H9 (cell line): ENCODE results near the gene CDYL. TPM values are rescaled to one million over a fixed set of nuclear protein-coding genes. Genes with fewer than 3 reads are reported as not detected.

Experiments used
- DNase-seq: peaks from one replicate; pipeline ENCODE4 v3.0.0-alpha.2; 2017
- H2AFZ ChIP-seq: one replicate; pipeline ENCODE4 v1.6.1; 2013; ENCODE audit warnings: mild to moderate bottlenecking, low read length, control low read depth, moderate library complexity
- H2AK5ac ChIP-seq: 2 replicates; pipeline ENCODE4 v1.6.1; 2013; ENCODE audit warnings: low read length, control low read depth, mixed read lengths; ENCODE audit not compliant: insufficient read length
- H2BK120ac ChIP-seq: one replicate; pipeline ENCODE4 v1.6.1; 2013; ENCODE audit warnings: low read depth, mild to moderate bottlenecking, low read length, control low read depth, inconsistent platforms; ENCODE audit not compliant: poor library complexity, severe bottlenecking
- H2BK12ac ChIP-seq: 2 replicates; pipeline ENCODE4 v1.6.1; 2013; ENCODE audit warnings: low read length, control low read depth, mixed read lengths, low read depth; ENCODE audit not compliant: insufficient read length
- H2BK15ac ChIP-seq: 2 replicates; pipeline ENCODE4 v1.6.1; 2013; ENCODE audit warnings: low read depth, low read length, control low read depth
- H2BK20ac ChIP-seq: one replicate; pipeline ENCODE4 v1.6.1; 2013; ENCODE audit warnings: low read depth, mild to moderate bottlenecking, low read length, control low read depth, inconsistent platforms; ENCODE audit not compliant: poor library complexity, severe bottlenecking
- H2BK5ac ChIP-seq: 2 replicates; pipeline ENCODE4 v1.6.1; 2013; ENCODE audit warnings: low read length, control low read depth, mixed read lengths; ENCODE audit not compliant: insufficient read length
- H3K14ac ChIP-seq: 2 replicates; pipeline ENCODE4 v1.6.1; 2013; ENCODE audit warnings: low read length, control low read depth; ENCODE audit not compliant: insufficient read depth
- H3K18ac ChIP-seq: 2 replicates; pipeline ENCODE4 v1.6.1; 2013; ENCODE audit warnings: low read depth, mild to moderate bottlenecking, mixed read lengths, low read length, control low read depth; ENCODE audit not compliant: insufficient read length
- H3K23ac ChIP-seq: 2 replicates; pipeline ENCODE4 v1.6.1; 2013; ENCODE audit warnings: low read length, control low read depth, mixed read lengths, low read depth; ENCODE audit not compliant: insufficient read length
- H3K23me2 ChIP-seq: 2 replicates; pipeline ENCODE4 v1.6.1; 2013; ENCODE audit warnings: low read depth, mild to moderate bottlenecking, mixed read lengths, low read length, control low read depth; ENCODE audit not compliant: insufficient read length, poor library complexity, severe bottlenecking
- H3K27ac ChIP-seq: 2 replicates; pipeline ENCODE4 v1.5.1; 2013; ENCODE audit warnings: low read length, control low read depth, mixed read lengths, low read depth; ENCODE audit not compliant: insufficient read length
- H3K27me3 ChIP-seq: 2 replicates; pipeline ENCODE4 v1.6.1; 2013; ENCODE audit warnings: low read length, control low read depth, inconsistent platforms; ENCODE audit not compliant: insufficient read depth
- H3K4ac ChIP-seq: 2 replicates; pipeline ENCODE4 v1.6.1; 2013; ENCODE audit warnings: low read depth, mild to moderate bottlenecking, control low read depth, inconsistent platforms, low read length, moderate library complexity
- H3K4me1 ChIP-seq: 2 replicates; pipeline ENCODE4 v1.6.1; 2013; ENCODE audit warnings: low read length, control low read depth, inconsistent platforms; ENCODE audit not compliant: insufficient read depth
- H3K4me2 ChIP-seq: 2 replicates; pipeline ENCODE4 v1.6.1; 2013; ENCODE audit warnings: low read length, control low read depth, mixed read lengths; ENCODE audit not compliant: insufficient read length, insufficient read depth
- H3K56ac ChIP-seq: 2 replicates; pipeline ENCODE4 v1.6.1; 2013; ENCODE audit warnings: low read depth, mild to moderate bottlenecking, mixed read lengths, low read length, control low read depth; ENCODE audit not compliant: insufficient read length
- H3K79me1 ChIP-seq: 2 replicates; pipeline ENCODE4 v1.6.1; 2013; ENCODE audit warnings: low read depth, mild to moderate bottlenecking, moderate library complexity, low read length, control low read depth, inconsistent platforms; ENCODE audit not compliant: insufficient read depth, poor library complexity, severe bottlenecking
- H3K79me2 ChIP-seq: 2 replicates; pipeline ENCODE4 v1.6.1; 2013; ENCODE audit warnings: low read length, control low read depth, inconsistent platforms; ENCODE audit not compliant: insufficient read depth
- H3K9ac ChIP-seq: 2 replicates; pipeline ENCODE4 v1.6.1; 2013; ENCODE audit warnings: low read length, control low read depth, mixed read lengths; ENCODE audit not compliant: insufficient read length; ENCODE audit errors: extremely low read depth
- H3K9me3 ChIP-seq: one replicate; pipeline ENCODE4 v1.6.1; 2013; ENCODE audit warnings: low read depth, low read length, inconsistent platforms; ENCODE audit not compliant: control insufficient read depth
- H3T11ph ChIP-seq: one replicate; pipeline ENCODE4 v1.6.1; 2013; ENCODE audit warnings: mild to moderate bottlenecking, low read length, control low read depth, inconsistent platforms
- H4K20me1 ChIP-seq: one replicate; pipeline ENCODE4 v1.6.1; 2013; ENCODE audit not compliant: control insufficient read depth, insufficient read length, insufficient read depth
- H4K5ac ChIP-seq: 2 replicates; pipeline ENCODE4 v1.6.1; 2013; ENCODE audit warnings: low read depth, mild to moderate bottlenecking, mixed read lengths, low read length, control low read depth; ENCODE audit not compliant: insufficient read length
- H4K8ac ChIP-seq: replicated peaks from 2 replicates; pipeline ENCODE4 v1.6.1; 2013; ENCODE audit warnings: low read length, control low read depth, mixed read lengths, low read depth; ENCODE audit not compliant: insufficient read length
- H4K91ac ChIP-seq: 2 replicates; pipeline ENCODE4 v1.6.1; 2013; ENCODE audit warnings: low read depth, mild to moderate bottlenecking, moderate library complexity, mixed read lengths, low read length, control low read depth; ENCODE audit not compliant: insufficient read length
- H3K27ac Mint-ChIP-seq, 3 experiments: 2 replicates in 2 of 3; 3 replicates in 1 of 3; pipeline ENCODE4 v1.8.0; 2020 to 2021; ENCODE audit warnings: mixed read lengths in 3 of 3, mild to moderate bottlenecking in 1 of 3, moderate library complexity in 1 of 3
- H3K27me3 Mint-ChIP-seq: 2 replicates; pipeline ENCODE4 v1.8.0; 2021; ENCODE audit warnings: low read depth, mild to moderate bottlenecking, moderate library complexity, mixed read lengths
- H3K36me3 Mint-ChIP-seq, 3 experiments: 2 replicates in 2 of 3; 3 replicates in 1 of 3; pipeline ENCODE4 v1.8.0; 2020 to 2021; ENCODE audit warnings: low read depth in 3 of 3, mixed read lengths in 3 of 3; ENCODE audit not compliant: insufficient read depth in 1 of 3
- H3K4me1 Mint-ChIP-seq, 2 experiments: 2 replicates each; pipeline ENCODE4 v1.8.0; 2020; ENCODE audit warnings: mixed read lengths in 2 of 2
- H3K4me3 Mint-ChIP-seq, 2 experiments: 2 replicates in 1 of 2; 3 replicates in 1 of 2; pipeline ENCODE4 v1.8.0; 2020 to 2021; ENCODE audit warnings: mild to moderate bottlenecking in 2 of 2, mixed read lengths in 2 of 2, moderate library complexity in 1 of 2
- H3K9me3 Mint-ChIP-seq, 2 experiments: 2 replicates in 1 of 2; 3 replicates in 1 of 2; pipeline ENCODE4 v1.8.0; 2020; ENCODE audit warnings: mild to moderate bottlenecking in 2 of 2, mixed read lengths in 2 of 2, moderate library complexity in 1 of 2
- CTCF ChIP-seq: fragments of 200-600 bp; sonication (generic); conservative IDR thresholded peaks from 3 replicates; pipeline ENCODE4 v1.8.0; 2021; ENCODE audit warnings: antibody characterized with exemption, mild to moderate bottlenecking
- WGBS: extraction: QIAGEN DNeasy Blood & Tissue Kit; methylation state at CpG from one replicate; pipeline ENCODE4 v1.1.7; 2013; ENCODE audit warnings: missing lambda C conversion rate, low lambda C conversion rate, mixed read lengths; ENCODE audit not compliant: insufficient read length; ENCODE audit errors: extremely low coverage; 5-methylcytosine and 5-hydroxymethylcytosine counted together
- total RNA-seq: library from RNA; stranded (reverse); gene quantifications from 2 replicates; pipeline ENCODE4 v1.2.1, GENCODE V29; 2021

CDYL gene
- total RNA-seq, 1 experiment from 2014 or later: 95.0 TPM

- Histone ChIP-seq H2BK12ac (no peak overlapping the region), H3K79me2 (peaks cover 8% of the 10 kb centered on the region; the same call in 1 of the 2 replicates), H3K9me3 (no peaks in the 10 kb centered on the region), H3K27me3 (no peaks in the 10 kb centered on the region), H3T11ph (no peak overlapping the region), H3K18ac (no peak overlapping the region), H2BK15ac (no peak overlapping the region), H2AK5ac (no peak overlapping the region), H2AFZ (no peak overlapping the region), H4K8ac (no peak overlapping the region), H2BK120ac (no peak overlapping the region), H3K56ac (no peak overlapping the region), H3K27ac (no peak overlapping the region), H3K9ac (no peak overlapping the region), H3K79me1 (peaks cover 13% of the 10 kb centered on the region), H3K23me2 (no peaks in the 10 kb centered on the region), H3K4me1 (peaks cover 10% of the 10 kb centered on the region; the same call in 1 of the 2 replicates), H4K20me1 (no peaks in the 10 kb centered on the region), H2BK20ac (no peak overlapping the region), H3K14ac (no peak overlapping the region), H2BK5ac (no peak overlapping the region), H3K4me2 (no peak overlapping the region), H4K5ac (no peak overlapping the region), H4K91ac (no peak overlapping the region), H3K4ac (no peak overlapping the region), H3K23ac (no peak overlapping the region)
- Mint-ChIP-seq H3K27ac (no peak overlapping the region; a peak in 1 of 7 replicates), H3K36me3 (peaks cover 16 to 36% (median 17%) of the 10 kb centered on the region in 3 experiments; a peak in 6 of 7 replicates), H3K4me1 (peaks cover 31 to 32% of the 10 kb centered on the region in 2 experiments), H3K4me3 (no peak overlapping the region; a peak in 1 of 5 replicates), H3K27me3 (no peaks in the 10 kb centered on the region), H3K9me3 (no peaks in the 10 kb centered on the region; a peak in 1 of 5 replicates)
- DNase-seq: no peak
- WGBS: no CpG with 5 or more reads among the region's 10 CpGs
- TF ChIP-seq CTCF: no peak
Observed at GRCh38 chr6:4935486-4935885, 159.3 kb downstream of the CDYL start.
